ENCODE data around the gene TP53BP2.
"Not testable (repeated sequence)": the region's sequence is repeated elsewhere in the genome, so short reads cannot be mapped to it uniquely, and the experiment has no call there.

TP53BP2 gene
- long read RNA-seq, donor 1, partial matches to known transcripts: 14 of 14 reads
- long read RNA-seq, donor 1, other reads (novel, unspliced or antisense): 0 of 14 reads
- long read RNA-seq, donor 2, partial matches to known transcripts: 6 of 6 reads
- long read RNA-seq, donor 2, other reads (novel, unspliced or antisense): 0 of 6 reads
- long read RNA-seq, donor 3, full-length matches to known transcripts: 3 of 16 reads
- long read RNA-seq, donor 3, partial matches to known transcripts: 13 of 16 reads
- long read RNA-seq, donor 3, other reads (novel, unspliced or antisense): 0 of 16 reads
- long read RNA-seq, donor 4, full-length matches to known transcripts: 2 of 55 reads
- long read RNA-seq, donor 4, partial matches to known transcripts: 53 of 55 reads
- long read RNA-seq, donor 4, other reads (novel, unspliced or antisense): 0 of 55 reads
- long read RNA-seq, donor 5, full-length matches to known transcripts: 2 of 33 reads
- long read RNA-seq, donor 5, partial matches to known transcripts: 31 of 33 reads
- long read RNA-seq, donor 5, other reads (novel, unspliced or antisense): 0 of 33 reads
- long read RNA-seq, donor 6, partial matches to known transcripts: 15 of 15 reads
- long read RNA-seq, donor 6, other reads (novel, unspliced or antisense): 0 of 15 reads
- long read RNA-seq, donor 7, full-length matches to known transcripts: 2 of 31 reads
- long read RNA-seq, donor 7, partial matches to known transcripts: 29 of 31 reads
- long read RNA-seq, donor 7, other reads (novel, unspliced or antisense): 0 of 31 reads
- long read RNA-seq, donor 8, full-length matches to known transcripts: 2 of 8 reads
- long read RNA-seq, donor 8, partial matches to known transcripts: 6 of 8 reads
- long read RNA-seq, donor 8, other reads (novel, unspliced or antisense): 0 of 8 reads

- peak; percentile 99 for DNase-seq
These were observed at the start of gene TP53BP2 for GRCh38 chr1:223845810-223846682. TSS of gene TP53BP2 (minus strand) at chr1:223845947. CDS start at chr1:223845680, 267 bp downstream.

GRCh38 chr1:223890494-223890893 lies 44.7 kb upstream of the TP53BP2 start:
- not testable (repeated sequence) for DNase-seq

- DNase-seq: not testable (repeated sequence)
These were observed 43.6 kb upstream of the TP53BP2 start for GRCh38 chr1:223889319-223889718.

GRCh38 chr1:223887747-223888418 lies 42.1 kb upstream of the TP53BP2 start:
- DNase-seq: peak; percentile 65

GRCh38 chr1:223886516-223886921 lies 40.8 kb upstream of the TP53BP2 start:
- DNase-seq: no peak

GRCh38 chr1:223885614-223886013 lies 39.9 kb upstream of the TP53BP2 start:
- no peak for DNase-seq

GRCh38 chr1:223878598-223879325 lies 33.0 kb upstream of the TP53BP2 start:
- DNase-seq: no peak

GRCh38 chr1:223877804-223878203 lies 32.1 kb upstream of the TP53BP2 start:
- no peak for DNase-seq

- no peak for DNase-seq
These were observed 30.8 kb upstream of the TP53BP2 start for GRCh38 chr1:223876590-223876989.

GRCh38 chr1:223873044-223873443 lies 27.3 kb upstream of the TP53BP2 start:
- no peak for DNase-seq

GRCh38 chr1:223872308-223872901 lies 26.7 kb upstream of the TP53BP2 start:
- no peak for DNase-seq

GRCh38 chr1:223870617-223871574 lies 25.1 kb upstream of the TP53BP2 start:
- no peak for DNase-seq

- not testable (repeated sequence) for DNase-seq
These were observed 19.0 kb upstream of the TP53BP2 start for GRCh38 chr1:223864599-223865368.

GRCh38 chr1:223864084-223864483 lies 18.3 kb upstream of the TP53BP2 start:
- DNase-seq: no peak

GRCh38 chr1:223861904-223862303 lies 16.2 kb upstream of the TP53BP2 start:
- no peak for DNase-seq

- no peak for DNase-seq
These were observed 14.4 kb upstream of the TP53BP2 start for GRCh38 chr1:223860051-223860622.

GRCh38 chr1:223859058-223859457 lies 13.3 kb upstream of the TP53BP2 start:
- no peak for DNase-seq

GRCh38 chr1:223856386-223856785 lies 10.6 kb upstream of the TP53BP2 start:
- no peak for DNase-seq
